ENCODE results near the gene YPEL3.

YPEL3 gene

GRCh38 chr16:30049871-30050270 is 46.1 kb downstream of the YPEL3 start:
- DNase-seq (ENCODE audit: low read depth), result no peak

- DNase-seq (ENCODE audit: low read depth), result no peak
Measured at GRCh38 chr16:30046588-30046987, 49.4 kb downstream of the YPEL3 start.

- DNase-seq (ENCODE audit: low read depth), result no peak
Measured at GRCh38 chr16:30046178-30046577, 49.8 kb downstream of the YPEL3 start.
